GM21526 (cell line): ENCODE results near the gene SP4.

Experiments
- ATAC-seq: cut with Tn5 transposase; IDR thresholded peaks from one replicate; pipeline ENCODE4 v1.9.1; 2021; ENCODE audit warnings: moderate library complexity; ENCODE audit not compliant: unreplicated experiment, low FRiP score

The SP4 gene

DNA sequence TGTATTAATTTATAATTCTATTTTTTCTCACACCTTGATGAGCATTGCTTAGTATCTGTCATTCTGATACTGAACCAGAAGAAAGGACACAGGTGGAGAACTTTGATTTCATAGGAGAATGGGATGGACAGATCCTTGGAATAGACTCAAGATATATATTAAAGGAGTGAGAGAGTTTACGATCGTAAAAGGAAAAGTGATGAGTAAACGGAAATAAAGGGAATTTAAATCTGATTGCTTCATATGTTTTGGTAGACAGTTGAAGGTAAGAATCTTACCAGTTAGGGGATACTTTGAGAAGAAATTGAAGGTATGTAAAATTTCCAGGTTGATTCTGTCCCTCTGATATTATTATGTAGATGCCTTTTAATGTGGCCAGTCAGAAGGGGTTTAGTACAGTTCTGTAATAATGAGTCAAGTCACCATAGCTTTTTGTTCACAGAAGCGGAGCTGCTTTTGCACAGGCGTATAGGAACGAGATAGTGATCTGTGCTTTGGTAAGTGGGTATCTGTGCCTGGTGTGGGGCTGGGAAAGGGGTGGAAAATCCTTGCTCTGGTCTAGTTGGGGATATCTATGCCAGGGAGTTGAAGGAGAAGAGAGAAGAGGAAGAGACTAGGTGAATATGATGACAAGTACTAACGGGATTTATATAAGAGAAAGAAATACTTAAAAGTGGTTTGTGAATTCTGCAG is 15.4 kb downstream of the SP4 start:
- no peak for ATAC-seq

DNA sequence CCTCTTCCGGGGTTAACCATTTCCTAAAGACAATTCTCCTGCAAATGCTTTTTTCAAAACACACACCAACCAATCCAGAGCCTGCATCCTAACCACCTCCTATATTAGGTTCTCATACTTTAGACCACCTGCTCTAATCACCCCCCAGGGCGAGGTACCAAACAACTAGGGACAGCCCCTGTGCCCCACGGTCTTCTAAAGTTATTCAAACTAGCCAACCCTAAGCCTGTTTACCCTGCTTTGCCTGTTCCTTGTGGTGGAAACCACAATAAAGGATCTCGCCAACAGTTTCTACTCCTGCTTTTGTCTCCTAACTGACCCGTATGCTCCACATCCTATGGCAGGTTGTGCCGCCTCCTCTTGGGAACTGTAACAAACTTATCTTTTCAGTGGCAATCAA is 21.1 kb downstream of the SP4 start:
- ATAC-seq: no peak

DNA sequence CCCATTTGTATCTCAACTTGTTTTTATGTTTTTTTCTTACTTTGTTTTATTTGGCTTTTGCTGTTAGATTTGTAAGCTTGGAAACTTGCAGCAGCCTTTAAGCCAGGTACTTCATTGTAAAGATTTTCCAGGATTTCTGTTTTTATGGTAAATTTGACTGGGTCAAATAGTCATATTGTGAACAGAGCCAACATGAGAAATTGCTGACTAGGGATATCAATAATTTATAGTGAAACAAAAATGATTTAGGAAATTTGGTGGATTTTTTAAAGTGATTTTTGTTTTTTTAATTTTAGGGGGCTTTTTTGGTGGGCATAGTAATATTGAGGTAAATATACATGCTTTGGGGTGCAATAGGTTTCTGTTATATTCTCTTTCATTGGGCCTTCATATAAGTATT is 22.2 kb downstream of the SP4 start:
- ATAC-seq: no peak

DNA sequence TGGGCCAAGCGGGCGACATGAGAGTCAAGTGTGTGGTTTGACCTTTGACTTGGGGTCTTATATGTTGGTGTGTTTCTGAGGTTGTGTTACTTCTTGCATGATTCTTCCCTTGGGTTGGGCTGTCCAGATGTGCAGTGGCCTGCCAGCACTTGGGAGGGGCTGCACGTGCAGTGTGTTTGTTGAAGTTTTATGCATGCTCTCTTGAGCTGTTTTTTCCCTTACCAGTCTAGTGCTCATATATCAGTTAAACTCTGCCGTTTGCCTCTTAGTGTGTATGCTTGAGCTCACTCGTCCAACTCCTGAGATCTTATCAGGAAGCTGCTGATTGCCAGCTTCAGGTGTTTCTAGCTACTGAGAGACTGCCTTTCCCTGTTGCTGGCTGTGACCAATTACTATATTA is 23.1 kb downstream of the SP4 start:
- no peak for ATAC-seq

DNA sequence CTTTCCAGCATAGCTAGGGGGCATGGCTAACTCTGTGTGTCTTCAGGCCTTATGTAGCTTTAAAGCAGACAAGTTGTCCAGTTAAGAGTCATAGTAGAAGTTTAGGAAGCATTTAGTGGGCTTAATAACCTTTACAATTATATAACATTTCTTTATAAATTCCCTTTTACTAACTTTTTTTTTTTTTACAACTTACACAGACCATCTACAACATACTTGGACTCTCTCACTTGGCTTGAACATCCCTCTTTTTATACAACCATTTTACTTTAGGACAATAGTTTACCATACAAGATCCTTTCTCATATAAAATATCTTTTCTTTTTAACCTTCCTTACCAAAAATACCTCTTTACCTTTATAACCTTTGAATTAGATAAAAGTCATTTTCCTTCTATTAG is 26.3 kb downstream of the SP4 start:
- no peak for ATAC-seq

DNA sequence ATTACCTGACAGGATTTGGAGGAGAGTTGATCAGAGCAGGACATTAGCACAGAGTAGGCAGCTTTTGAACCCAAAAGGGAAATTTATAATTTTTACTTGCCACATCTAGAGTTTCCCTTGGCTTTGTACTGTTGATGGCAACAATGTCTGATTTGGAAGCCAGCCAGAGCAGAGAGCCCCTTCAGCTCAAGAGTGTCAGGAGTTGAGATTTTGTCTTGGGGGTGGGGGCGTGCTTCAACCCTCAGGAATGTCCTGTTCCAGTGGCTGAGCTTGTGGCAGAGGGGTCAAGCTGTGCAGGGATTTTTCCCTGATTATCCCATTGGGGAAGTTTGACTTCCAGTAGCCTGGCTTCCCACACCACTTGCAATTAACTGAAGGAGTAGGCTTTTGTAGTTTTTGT is 27.0 kb downstream of the SP4 start:
- no peak for ATAC-seq

DNA sequence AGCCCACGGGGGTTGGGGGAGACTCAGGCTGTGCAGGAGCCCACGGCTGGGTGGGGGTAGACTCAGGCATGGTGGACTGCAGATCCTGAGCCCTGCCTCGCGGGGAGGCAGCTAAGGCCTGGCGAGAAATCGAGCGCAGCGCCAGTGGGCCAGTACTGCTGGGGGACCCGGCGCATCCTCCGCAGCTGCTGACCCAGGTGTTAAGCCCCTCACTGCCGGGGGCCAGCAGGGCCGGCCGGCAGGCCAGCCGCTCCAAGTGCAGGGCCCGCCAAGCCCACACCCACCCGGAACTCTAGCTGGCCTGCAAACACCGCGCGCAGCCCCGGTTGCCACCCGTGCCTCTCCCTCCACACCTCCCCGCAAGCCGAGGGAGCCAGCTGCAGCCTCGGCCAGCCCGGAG is 33.4 kb downstream of the SP4 start:
- ATAC-seq: no peak

DNA sequence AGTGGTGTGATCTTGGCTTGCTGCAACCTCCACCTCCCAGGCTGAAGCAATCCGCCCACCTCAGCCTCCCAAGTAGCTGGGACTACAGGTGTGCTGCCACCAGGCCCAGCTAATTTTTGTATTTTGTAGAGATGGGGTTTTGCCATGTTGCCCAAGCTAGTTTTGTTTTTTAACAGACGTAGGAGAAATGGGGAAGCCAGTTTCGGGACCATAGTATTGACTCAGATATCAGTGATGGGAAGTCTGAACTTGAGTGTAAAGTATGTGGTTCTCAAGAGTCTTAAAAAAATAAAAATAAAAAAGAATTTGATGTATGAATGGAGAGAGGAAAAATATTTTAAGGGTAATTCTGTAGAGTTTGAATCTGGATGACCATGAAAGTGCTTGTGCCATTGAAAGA is 34.2 kb downstream of the SP4 start:
- ATAC-seq: no peak

DNA sequence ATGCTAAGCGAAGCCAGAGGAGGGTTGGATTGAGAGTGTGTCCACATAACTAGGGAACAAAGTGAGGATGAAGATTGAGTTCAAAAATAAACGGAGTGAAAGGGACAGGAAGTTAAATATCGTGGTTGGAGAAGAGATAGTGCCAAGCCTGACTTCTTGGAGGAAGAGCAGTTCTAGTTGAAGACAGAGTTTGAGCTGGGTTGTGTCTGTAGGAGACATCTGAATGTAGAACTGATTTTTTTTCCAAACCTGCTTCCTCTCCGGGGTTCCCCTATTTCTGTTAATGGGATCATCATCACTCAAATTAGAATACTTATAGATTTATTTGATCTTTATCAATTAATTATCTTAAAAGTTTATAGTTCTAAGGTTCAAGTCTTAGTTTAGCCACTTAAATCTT is 35.6 kb downstream of the SP4 start:
- no peak for ATAC-seq

DNA sequence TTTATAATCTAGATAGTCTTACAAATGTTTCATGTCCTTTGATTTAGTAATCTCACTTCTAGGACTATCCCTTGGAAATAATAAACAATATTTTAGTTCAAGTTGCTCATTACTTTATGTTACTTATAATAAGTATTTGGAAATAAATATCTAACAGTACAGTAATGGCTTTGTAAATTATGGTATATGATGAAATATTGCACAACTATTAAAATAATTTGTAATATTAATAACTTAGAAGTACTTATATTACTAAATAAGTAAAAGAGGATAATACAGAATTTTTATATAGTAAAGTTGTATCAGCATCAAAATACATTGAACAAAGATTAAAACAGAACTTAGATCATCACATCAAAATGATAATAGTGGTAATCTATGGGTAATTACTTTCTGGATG is 41.1 kb downstream of the SP4 start:
- ATAC-seq: no peak

DNA sequence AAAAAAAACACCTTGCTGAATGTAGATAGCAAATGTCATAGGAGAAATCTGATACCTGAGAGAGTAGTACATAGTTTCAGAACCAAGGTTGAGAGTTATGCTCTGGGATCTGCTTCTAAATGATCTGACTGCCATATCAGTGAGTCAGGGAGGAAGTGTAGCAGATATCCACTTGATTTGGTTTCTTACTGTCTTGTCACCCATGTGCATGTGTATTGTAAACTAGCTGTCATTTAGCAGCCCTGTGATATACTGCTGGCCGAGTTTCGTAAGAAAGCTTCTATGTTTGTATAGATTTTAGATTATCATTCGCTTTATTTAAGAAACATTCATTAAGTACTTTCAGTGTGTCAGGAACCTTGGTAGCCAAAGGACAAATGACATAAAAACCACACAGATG is 42.0 kb downstream of the SP4 start:
- ATAC-seq: no peak

DNA sequence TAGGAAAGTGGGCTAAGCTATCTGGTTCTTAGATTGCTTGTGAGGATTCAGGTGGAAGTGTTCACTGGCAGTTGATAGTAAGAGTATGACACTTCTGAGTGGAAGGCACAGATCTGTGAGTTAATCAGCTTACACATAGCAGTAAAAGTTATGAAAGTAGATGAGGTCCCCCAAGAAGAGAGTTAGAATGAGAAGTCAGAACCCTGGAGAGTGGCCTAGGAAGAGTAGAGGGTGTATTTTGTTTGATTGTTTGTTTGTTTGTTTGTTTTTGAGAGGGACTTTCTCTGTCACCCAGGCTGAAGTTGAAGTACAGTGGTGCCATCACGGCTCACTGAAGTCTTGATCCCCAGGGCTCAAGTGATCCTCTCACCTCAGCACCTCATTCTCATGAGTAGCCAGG is 44.1 kb downstream of the SP4 start:
- no peak for ATAC-seq

DNA sequence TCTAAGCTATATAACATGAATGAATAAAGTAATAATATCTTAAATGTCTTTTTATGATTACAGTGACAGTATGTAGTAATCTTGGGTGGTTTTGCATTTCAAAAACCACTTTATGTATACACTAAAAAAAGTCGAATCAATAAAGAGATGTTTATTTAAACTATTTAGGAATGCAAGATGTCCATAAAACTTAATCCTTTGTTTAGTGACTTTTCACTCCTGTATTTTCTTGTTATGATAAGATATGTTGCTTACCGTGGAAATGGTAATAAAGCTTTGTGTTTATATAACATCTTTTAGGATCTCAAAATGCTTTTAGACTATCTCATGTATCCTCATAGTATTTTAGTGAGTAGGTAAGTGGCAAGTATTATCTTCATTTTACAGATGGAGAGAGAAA is 48.5 kb downstream of the SP4 start:
- no peak for ATAC-seq

DNA sequence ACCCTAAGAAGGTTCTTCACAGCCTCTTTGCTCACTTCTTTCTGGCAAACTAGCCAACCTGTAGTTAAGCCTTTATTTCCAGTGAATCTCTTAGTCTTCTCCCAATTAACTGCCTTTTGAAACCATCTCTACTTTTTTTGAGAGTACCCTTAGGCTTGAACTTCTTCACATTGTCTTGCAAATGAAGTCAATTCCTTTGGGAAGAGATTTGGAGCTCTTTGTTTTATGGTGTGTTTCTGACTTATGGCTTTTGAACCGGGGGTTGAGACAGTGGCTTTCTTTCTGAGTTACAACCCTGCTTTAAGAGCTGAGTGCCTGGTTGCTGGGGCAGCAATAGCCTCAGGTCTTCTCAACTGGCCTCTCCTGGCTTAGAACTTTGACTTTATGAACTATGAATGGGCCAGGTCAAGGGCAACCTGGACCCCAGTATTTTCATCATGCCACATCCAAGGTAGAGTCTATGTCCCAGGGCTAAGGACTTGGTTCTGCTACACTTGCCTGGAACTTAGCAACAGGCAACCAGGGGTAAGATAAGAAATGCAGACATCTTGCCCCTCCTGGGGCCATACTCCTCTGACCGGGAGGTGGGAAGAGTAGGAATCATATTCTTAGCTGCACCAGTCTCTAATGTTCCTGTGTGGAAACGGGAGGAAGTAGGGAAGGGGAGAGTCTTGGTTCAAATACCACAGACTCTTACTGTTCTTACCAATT is 53.0 kb downstream of the SP4 start:
- ATAC-seq: no peak

DNA sequence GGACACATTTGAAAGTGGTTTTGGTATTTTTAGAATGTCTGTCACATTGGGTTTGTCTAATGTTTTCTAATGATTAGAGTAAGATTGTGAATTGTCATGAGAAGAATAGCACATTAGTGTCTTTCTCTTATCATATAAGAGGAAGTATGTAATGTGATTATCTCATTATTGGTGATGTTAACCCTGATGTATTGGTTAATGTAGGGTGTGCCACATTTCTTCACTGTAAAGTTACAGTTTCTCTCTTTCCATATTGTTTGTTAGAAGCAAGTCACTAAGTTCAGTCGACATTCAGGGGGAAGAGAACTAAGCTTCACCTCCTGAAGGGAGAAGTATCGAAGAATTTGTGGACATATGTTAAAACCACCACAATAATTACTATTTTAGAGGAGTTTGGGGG is 58.6 kb downstream of the SP4 start:
- no peak for ATAC-seq

DNA sequence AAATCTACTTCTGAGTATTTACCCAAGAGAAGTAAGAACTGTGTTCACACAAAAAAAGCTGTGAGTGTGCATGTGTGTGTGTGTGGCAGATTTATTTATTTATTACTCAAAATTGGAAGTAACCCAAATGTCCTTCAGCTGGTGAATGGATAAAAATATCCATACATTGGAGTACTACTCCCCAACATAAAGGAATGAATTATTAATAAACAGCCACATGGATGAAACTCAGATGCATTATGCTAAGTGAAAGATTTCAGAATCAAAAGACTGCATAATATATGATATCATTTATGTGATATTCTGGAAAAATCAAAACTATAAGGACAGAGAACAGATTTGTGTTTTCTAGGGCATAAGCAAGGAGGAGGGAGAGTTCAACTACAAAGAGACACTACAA is 67.8 kb downstream of the SP4 start:
- no peak for ATAC-seq

DNA sequence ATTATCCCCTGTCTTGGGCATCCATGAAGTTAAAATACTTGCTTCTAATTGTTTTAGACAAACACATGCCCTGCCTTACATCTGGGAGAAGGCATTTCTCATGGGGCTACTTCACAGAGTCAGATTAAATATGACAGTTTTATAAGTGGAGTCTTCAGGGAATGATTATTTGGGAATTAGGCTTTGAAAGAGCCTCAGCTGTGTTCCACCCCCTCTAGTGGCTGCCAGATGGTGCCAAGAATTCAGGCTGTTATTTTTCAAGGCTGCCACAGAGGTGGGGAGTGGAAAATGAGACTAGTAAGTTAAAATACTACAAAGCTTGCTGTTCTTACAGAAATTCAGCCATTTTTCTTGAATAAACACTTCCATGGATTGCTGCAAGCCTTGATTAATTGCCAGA is 69.2 kb downstream of the SP4 start:
- ATAC-seq: no peak

DNA sequence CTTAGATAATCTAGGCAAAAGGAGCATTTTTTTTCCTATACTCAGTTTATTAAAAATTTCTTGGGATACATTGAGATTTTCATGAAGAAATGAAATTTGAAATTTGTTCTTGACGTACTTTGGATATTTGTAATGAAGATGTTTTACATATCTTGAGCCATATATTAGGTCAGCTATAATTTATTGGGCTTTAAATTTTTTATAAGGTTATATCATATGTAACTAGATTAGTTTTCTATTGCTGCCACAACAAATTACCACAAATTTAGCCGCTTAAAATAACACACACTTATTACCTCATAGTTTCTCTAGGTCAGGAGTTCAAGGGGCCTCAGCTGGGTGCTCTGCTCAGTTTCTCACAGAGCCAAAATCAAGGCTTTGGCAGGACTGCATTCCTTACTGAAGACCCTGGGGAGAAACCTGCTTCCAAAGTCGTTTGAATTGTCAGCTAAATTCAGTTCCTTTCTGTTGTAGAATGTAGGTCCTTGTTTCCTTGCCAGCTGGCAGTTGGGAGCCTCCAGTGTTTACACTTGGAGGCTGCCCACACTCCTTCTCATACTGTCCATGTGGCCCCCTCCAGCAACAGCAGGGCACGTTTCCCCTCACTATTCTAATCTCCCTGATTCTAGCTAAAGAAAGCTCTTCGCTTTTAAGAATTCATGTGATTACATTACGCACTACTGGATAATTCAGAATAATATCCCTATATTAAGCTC is 72.4 kb downstream of the SP4 start:
- ATAC-seq: no peak

DNA sequence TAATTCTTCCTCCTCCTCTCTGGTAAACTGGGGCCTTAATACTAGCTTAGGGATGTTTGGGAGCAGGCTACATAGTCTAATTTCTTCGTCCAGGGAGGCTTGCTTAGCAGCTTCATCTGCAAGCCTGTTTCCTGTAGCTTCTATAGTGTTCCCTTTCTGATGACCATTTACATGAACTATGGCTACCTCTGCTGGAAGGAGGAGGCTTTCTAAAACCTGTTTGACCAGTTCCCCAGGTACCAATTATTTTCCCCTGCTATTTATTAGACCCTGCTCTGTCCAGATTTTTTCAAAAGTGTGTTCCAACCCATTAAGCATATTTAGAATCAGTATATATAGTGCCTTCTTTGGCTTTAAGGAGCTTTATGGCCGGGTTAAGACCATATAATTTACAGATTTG is 76.1 kb downstream of the SP4 start:
- ATAC-seq: no peak

DNA sequence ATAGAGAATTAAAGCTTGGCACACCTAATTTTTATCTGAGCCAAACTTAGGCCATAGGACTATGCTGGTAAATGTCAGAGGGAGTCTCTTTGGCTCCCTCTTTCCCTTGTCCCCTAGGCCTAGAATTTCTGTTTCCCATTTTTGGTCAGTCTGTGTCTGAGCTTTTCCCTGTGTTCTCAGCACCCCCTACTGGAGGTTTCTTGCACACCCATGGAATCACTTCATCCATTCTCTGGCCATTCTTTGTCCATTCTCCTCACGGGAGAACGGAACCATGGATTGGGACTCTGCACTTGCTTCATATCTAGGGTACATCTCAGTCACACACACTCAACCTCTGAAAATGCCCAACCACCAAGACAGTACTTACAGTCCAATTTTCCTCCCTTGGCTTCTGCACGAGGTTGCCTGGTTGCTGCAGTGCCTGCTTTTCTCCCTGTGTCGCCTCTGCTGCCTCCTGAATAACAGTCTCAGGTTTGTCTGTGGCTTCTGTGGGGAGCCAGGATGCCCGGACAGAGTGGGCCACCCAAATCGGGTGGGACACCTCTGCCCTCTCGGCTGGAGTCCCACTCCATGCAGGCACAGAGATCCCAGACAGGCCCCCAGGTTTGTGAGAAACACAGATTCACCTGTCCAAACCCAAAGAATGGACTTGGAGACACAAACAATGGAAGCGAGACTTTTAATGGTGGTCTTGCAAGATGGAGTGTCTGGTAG is 79.9 kb downstream of the SP4 start:
- no peak for ATAC-seq

DNA sequence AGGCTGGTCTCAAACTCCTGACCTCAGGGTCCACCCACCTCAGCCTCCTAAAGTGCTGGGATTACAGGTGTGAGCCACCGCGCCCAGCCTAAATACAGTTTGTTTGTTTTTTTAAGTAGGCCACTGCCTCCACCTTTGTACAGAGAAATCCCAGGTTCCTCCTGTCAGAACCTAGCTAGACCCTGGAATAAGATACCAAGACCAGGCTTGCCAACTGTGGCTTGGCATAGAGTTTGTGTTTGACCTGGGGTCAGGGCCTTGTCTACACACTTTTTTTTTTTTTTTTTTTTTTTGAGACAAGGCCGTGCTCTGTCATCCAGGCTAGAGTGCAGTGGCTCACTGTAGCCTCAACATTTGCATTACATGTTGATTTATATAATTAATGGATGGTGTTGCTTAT is 80.7 kb downstream of the SP4 start:
- no peak for ATAC-seq
